Erythroblast (primary cell): Measurements from ENCODE around the gene DSCAM.

Experiments
- GATA1 ChIP-seq: IDR thresholded peaks from 2 replicates; pipeline ENCODE4 v1.6.1; 2011; ENCODE audit warnings: low read depth, mild to moderate bottlenecking, control low read depth, low read length, moderate library complexity
- POLR2A ChIP-seq: IDR thresholded peaks from 2 replicates; pipeline ENCODE4 v1.6.1; 2011; ENCODE audit warnings: mild to moderate bottlenecking, low read length

DNA sequence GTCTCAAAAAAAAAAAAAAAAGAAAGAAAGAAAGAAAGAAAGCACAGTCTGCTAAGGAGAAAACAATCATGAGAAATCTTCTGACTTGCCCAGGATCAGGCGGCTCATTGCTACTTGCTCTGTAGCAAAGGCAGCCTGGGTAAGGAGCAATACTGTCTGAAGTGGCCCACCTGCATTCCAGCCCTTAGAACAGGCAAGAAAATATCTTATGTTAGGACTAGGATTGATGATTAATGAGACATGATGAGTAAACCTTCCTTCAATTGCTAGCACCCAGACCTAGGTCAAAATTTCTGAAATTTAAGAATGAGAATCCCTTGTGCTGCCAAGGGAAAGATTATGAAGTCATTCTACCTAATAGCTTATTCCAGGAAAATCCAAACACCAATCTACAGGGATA lies 140.8 kb downstream of the DSCAM start:
- TF ChIP-seq POLR2A (no peak), GATA1 (no peak)
